ENCODE measurements around the gene CFAP210. TPM values are rescaled to one million over a fixed set of nuclear protein-coding genes. Genes with fewer than 3 reads are reported as not detected.

Gene CFAP210
- total RNA-seq = not detected

GRCh38 chr2:169694113-169694893 is at the start of gene CFAP210, which contains the start of gene PHOSPHO2:
CFAP210 (minus strand) TSS chr2:169694405; CDS start chr2:169694327, 78 bp downstream.
PHOSPHO2 (plus strand) TSS chr2:169694469; CDS start chr2:169700972, 6,503 bp downstream.
- TF ChIP-seq, protein P1, sequence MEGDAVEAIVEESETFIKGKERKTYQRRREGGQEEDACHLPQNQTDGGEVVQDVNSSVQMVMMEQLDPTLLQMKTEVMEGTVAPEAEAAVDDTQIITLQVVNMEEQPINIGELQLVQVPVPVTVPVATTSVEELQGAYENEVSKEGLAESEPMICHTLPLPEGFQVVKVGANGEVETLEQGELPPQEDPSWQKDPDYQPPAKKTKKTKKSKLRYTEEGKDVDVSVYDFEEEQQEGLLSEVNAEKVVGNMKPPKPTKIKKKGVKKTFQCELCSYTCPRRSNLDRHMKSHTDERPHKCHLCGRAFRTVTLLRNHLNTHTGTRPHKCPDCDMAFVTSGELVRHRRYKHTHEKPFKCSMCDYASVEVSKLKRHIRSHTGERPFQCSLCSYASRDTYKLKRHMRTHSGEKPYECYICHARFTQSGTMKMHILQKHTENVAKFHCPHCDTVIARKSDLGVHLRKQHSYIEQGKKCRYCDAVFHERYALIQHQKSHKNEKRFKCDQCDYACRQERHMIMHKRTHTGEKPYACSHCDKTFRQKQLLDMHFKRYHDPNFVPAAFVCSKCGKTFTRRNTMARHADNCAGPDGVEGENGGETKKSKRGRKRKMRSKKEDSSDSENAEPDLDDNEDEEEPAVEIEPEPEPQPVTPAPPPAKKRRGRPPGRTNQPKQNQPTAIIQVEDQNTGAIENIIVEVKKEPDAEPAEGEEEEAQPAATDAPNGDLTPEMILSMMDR (IDR thresholded peaks at IDR 0.05; ENCODE audit: low read depth) = no peak

DNA sequence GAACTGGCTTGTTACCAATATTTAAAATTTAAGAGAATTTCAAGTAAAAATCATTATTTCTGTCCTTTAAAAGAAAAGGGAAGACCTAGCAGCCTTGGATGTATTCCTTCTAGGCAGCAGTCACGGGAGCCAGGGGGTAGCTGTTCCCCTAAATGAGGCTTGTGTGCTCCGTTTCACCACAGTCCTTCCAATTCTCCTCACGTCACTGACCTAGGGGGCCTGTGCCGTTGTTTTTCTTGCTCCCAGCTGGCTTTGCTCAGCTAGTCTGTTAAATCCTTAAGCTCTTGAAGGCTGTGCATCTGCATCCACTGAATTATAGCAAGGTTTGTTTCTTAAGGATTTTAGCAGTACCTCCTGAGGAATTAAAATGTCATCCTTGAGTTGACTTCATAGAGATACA is 49.3 kb upstream of the CFAP210 start:
- TF ChIP-seq, protein P1 (IDR thresholded peaks at IDR 0.05; ENCODE audit: low read depth) = no peak

DNA sequence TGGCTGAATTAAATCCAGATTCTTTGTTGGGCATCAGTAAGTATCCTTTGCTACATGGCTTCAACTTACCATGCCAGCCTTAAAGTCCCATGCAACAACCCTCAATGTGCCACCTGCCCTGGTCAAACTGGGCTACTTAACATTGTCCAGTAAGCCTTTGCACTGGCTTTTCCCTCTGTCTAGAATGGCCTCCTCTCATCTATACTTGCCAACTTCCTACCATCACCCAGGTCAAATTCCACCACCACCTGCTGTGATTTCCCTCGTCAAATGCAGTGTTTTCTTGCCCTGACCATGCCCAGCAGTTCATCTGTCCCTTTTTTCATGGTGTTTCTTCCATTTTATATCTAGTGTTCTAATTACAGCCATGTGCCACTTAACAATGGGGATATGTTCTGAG is 45.1 kb upstream of the CFAP210 start:
- TF ChIP-seq, protein P1 (IDR thresholded peaks at IDR 0.05; ENCODE audit: low read depth) = no peak

GRCh38 chr2:169738566-169739229 is 44.5 kb upstream of the CFAP210 start:
- TF ChIP-seq, protein P1 (IDR thresholded peaks at IDR 0.05; ENCODE audit: low read depth) = no peak

- TF ChIP-seq, protein P1 (IDR thresholded peaks at IDR 0.05; ENCODE audit: low read depth) = no peak
These were observed 42.7 kb upstream of the CFAP210 start for GRCh38 chr2:169736902-169737301.

GRCh38 chr2:169735623-169736022 is 41.4 kb upstream of the CFAP210 start:
- TF ChIP-seq, protein P1 (IDR thresholded peaks at IDR 0.05; ENCODE audit: low read depth) = no peak

GRCh38 chr2:169734169-169734847 is 40.1 kb upstream of the CFAP210 start:
- TF ChIP-seq, protein P1 (IDR thresholded peaks at IDR 0.05; ENCODE audit: low read depth) = no peak

Measured in subcutaneous adipose tissue (tissue), 4 donors.